Activated CD4-positive, CD25-positive, alpha-beta regulatory T cell treated with anti-CD3 and anti-CD28 coated beads, Interleukin-2, amount 50 U/mL, for 24 hours (primary cell): ENCODE results near the gene ETV4.

ENCODE experiments used
- ATAC-seq, 2 donors: fragments of 150-1000 bp; cut with Tn5 transposase; one replicate each; pipeline ENCODE4 v1.10.0; 2021; ENCODE audit warnings: mild to moderate bottlenecking in 1 of 2, moderate library complexity in 1 of 2

Gene ETV4

GRCh38 chr17:43572368-43572980, 26.3 kb upstream of the ETV4 start:
- peak in 1 of 2 donors; percentile 50 for ATAC-seq

DNA sequence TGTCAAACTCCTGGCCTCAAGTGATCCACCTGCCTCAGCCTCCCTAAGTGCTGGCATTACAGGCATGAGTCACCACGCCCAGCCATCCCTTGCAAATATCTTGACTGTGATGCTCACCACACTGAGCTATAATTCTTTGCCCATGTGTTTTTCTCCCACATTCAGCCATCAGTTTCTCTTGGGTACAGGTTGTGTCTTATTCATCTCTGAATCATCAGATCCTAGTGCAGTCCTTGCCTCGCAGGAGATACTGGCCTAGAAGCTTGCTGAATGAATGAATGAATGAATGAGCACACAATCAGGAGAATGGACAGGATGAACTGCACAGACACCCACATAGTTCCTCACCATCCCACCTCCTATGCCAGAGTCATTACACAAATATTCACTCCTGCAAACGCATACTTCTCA, 24.4 kb upstream of the ETV4 start:
- ATAC-seq: no peak

DNA sequence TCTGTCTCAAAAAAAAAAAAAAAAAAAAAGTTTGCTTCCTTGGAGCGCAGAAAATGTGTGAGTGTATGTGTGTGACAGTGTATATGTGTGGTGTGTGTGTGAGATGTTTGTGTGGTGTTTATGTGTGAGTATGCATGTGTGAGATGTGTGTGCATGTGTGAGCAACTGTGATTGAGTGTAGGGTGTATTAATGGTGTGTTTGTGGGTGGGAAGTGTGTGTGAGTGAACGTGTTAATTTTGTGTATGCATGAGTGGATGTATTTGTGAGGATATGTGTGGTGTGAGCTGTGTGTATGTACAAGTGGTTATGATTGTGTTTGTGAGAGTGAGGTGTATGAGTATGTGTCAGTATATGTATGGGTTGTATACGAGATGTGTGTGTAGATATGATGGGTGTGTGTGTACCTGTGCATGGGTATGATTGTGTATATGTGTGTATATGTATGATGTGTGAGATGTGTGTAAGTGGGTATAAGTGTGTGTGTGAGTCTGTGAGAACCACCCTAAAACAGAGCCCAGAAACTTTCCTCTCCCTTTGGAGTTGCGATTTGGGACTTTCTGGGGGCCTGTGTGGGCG, 22.5 kb upstream of the ETV4 start:
- ATAC-seq: no peak

- no peak for ATAC-seq
Measured at GRCh38 chr17:43563600-43564594, 17.8 kb upstream of the ETV4 start.

DNA sequence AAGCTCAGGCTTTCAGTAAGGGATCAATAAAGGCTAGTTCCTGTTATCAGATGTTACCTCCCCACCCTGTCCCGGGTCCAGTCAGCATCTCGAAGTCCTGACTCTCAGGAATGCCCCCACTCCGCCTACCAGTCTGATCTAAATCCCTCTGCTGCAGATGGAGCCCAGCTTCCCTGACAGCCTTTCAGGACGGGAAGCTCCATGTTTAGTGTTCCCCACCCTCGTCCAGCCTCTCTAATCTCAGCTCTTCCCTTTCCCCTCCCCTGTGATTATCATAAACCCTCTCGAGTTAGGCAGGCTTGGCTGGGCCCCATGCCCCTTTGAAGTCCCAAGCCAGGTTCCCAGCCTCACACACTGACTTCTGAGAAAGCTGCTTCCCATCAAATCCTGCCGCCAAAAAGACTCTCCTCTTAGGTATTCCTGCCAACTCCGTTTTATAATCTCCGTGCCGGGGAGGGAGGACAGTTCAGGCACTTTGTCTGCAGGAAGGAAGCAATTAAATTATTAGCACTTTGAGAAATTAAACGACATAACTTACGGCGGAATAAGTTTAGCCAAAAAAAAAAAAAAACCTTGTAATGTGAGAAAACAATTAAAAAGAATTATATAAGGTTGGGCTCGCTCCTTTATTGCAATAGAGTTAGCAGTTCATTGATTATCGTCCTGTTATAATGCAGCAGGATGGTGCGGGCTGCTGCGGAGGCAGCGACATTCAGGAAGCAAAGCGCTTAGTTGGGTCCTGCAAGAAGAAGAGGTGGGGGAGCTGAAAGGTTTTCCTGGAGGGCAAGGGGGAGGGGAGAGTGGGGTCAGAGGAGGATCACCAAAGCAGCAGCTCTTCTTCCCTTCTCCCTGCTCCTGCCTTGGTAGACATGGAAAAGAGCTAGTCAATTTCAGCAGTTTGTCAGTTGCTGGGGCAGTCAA, 16.8 kb upstream of the ETV4 start:
- no peak for ATAC-seq

GRCh38 chr17:43560461-43561427, 14.6 kb upstream of the ETV4 start:
- no peak for ATAC-seq

DNA sequence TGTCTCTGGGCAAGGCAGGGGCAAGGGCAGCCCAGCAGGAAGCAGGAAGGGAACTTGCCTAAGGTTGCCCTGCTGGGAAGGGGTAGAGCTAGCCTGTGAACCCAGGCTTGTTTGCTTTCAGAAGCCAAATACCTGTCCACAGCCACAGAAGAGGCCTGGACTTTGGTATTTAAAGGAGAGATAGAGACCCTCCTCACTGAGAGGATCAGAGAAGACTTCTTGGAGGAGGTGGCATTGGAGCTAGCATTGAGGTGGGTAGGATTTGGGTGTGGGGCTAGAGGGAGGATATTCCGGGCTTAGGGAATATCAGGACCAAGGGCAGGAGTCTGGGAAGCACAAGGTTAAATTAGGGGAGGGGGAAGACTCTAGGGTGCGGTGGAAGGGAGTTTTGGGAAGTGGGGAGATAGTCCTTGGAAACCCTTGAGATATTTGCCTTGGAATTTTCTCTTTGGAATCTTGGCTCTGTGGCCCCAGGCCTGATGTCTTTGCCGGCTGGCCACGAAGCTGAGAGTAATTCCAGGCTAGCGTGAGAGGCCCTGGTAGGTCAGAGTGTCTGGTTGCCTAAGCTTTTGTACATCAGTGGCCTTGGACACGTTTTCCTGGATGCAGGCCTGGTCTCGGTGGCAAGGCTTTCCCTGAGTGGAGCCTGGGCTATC, 13.1 kb upstream of the ETV4 start:
- no peak for ATAC-seq

DNA sequence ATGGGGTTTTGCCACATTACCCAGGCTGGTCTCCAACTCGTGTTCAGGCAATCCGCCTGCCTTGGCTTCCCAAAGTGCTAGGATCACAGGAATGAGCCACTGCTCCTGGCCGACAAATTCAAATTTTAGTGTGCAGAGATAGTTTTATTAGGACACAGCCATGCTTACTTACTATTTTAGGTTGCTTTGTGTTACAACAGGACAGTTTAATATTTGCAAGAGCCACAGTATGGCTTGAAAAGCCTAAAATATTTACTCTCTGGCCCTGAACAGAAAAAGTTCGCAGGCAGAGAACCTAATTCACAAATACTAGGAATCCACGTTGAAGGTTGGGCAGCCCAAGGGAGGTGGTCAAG, 12.6 kb upstream of the ETV4 start:
- ATAC-seq: no peak

- peak; percentile 28 to 36 for ATAC-seq
Measured at GRCh38 chr17:43556292-43556691, 10.2 kb upstream of the ETV4 start.

GRCh38 chr17:43554857-43555256, 8.7 kb upstream of the ETV4 start:
- no peak for ATAC-seq

GRCh38 chr17:43553573-43553972, 7.4 kb upstream of the ETV4 start:
- no peak for ATAC-seq

DNA sequence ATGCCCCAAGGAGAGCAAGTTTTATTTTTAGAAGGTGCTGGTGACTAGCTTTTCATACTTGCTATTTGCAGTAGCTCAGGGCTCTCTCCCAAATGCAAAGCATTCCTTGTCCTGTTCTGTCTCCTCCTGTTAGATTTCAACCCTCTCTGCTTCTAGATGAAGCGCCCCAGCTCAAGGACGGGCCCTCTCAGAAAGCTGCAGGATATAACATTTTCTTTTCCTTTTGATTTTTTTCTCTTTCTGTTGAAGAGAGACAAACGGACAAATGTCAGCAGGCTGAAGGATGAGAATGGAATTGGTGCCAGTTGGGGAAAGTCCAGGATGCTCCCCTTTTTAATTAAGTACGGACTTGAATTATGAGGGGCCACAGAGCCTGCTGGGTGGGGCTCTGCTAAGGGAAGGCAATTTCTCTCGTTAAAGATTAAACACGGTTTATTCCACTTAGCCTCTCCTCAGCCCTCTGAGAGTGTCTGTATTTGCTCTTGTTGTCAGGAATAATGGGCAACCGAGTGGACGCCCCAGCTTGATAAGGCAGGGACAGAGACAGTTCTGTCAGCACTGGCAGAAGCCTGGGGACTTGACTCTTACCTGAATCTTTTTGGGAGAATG, 6.2 kb upstream of the ETV4 start:
- no peak for ATAC-seq

DNA sequence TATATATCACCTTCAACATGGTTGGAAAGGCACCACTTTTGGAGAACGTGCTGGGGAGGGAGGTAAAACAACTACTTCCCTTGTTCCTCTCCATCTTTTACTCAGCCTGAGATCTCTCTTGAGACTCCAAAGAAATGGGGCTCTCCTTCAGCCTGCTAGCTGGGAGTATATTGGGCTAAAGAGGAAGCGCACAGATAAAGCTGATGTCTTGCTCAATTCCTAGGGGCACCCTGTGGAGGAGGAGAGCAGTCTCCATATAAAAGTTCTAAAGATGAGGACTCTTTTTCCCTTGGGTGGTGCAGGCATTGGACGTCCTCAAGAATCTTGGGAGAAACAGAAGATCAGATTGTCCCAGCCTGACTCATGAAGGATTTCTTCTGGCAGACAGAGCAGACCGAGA, 4.6 kb upstream of the ETV4 start:
- no peak for ATAC-seq

DNA sequence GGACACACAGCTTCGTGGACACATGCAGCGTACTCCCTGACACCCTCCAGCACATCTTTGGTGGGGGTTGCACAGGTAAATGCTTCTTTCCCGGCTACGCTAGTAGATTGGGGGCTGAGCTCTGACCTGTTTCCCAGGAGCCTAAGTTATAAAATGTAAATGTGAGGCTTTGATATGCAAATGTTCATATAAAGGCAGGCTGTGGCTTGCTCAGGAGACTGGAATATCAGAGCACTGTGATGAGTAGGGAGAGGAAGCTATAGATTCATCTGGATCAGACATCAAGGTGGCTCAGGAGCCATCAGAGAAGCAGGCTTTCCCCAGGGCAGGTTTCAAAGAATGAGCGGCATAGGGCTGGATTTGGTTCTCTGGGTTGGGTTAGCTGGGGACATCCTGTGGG, 3.4 kb upstream of the ETV4 start:
- ATAC-seq: no peak

DNA sequence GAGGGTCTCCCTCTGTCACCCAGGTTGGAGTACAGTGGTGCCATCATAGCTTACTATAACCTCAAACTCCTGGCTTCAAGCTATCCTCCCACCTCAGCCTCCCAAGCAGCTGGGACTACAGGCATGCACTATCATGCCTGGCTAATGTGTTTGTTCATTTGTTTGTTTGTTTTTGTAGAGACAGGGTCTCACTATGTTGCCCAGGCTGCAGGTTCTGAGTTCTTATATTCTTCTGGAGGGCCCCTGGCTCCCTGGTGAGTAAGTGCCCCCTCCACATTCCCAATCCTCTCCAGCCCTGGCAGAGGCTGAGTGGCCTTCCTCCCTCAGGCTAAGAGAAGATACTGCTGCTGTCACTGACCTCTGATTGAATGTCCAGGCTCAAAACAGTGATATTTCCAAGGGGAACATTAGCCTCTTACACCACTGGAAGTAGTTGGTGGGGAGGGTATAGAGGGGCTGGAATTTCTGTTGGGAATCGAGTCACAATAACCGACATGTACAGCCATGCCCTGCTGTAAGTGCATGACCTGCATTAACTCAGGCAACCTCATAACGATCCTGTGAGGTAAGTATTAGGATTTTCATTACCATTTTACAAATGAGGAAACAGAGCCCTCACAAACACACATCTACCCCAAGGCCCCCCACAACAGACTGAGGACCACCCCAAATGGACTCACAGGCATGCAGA, 2.7 kb upstream of the ETV4 start:
- no peak for ATAC-seq

DNA sequence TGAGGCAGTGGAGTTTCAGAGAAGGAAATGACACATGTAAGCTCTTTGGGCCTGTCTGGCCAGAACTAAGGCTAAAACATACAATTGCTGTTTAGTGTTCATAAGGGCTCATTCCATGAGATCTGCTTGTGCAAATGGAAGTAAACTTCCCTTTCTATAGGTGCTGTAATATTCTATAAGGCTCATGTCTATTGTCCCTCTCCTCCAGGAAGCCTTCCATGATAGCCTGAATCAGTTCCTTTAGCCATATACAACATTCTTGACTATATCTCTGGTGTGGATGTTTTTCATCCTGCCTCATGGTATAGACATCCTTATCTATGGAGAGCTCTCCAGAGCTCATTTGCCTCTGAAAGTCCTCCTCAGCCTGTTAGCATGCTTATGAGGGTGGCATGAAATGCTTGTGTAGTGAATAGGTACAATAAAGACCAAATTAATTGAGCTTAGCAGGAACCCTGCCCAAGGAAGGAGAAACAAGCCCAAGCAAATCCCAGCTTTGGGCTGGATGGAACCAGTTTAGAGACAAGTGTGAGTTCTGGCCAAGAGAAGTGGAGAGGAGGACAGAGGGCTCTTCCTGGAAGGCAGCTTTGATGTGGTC, 1.6 kb upstream of the ETV4 start:
- no peak for ATAC-seq

GRCh38 chr17:43547189-43547550, 1.0 kb upstream of the ETV4 start:
- no peak for ATAC-seq

GRCh38 chr17:43545383-43545632, 832 bp downstream of the ETV4 start:
- peak in 1 of 2 donors; percentile 3 for ATAC-seq

DNA sequence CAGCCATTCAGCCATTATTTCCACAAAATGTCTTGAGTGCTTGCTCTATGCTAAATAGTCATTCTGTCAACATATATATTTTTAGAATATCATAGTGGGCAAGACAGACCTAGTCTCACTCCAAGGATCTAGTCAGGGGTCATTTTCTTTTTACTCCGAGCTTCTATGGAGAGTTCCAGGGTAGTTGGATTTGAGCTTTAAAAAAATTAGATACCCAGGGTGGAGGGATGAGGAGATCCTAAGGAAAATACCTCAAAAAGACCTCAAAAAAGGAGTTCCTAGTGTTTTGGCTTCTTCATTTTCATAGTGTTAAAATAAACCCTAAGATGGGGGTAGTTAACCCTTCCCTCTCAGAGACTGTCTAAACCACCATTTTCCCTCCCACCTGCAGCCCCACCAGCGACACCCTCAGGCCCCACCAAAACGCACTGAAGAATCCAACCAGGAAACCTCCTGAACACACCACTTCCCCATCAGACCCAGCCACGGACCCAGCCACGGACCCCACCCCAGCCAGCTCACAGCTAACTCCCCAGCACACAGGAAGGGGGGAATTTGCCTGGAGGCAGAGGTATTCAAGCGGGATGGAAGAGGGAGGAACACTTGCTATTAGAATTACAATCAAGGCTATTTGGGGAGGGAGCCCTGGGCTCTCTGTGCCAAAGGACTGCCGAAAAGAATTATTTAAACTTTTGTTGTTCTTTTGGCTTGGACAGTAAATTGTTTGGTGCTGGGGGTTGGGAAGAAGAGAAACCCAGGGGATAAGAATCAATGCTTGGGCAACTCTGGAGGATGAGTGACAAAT, 2.2 kb downstream of the ETV4 start:
- no peak for ATAC-seq
